GM18868 (cell line): ENCODE data around the gene EFHD2.
"Not testable (repeated sequence)": the region's sequence is repeated elsewhere in the genome, so short reads cannot be mapped to it uniquely, and the experiment has no call there.

Experiments used
- ATAC-seq: cut with Tn5 transposase; IDR thresholded peaks from one replicate; pipeline ENCODE4 v1.9.1; 2021; ENCODE audit warnings: mild to moderate bottlenecking, moderate library complexity; ENCODE audit not compliant: unreplicated experiment

Gene EFHD2

GRCh38 chr1:15386164-15386749, 23.4 kb upstream of the EFHD2 start:
- no peak for ATAC-seq

GRCh38 chr1:15388201-15388880, 21.3 kb upstream of the EFHD2 start:
- no peak for ATAC-seq

GRCh38 chr1:15389828-15390227, 19.9 kb upstream of the EFHD2 start:
- not testable (repeated sequence) for ATAC-seq

GRCh38 chr1:15390667-15391066, 19.0 kb upstream of the EFHD2 start:
- ATAC-seq: no peak

GRCh38 chr1:15391366-15391765, 18.3 kb upstream of the EFHD2 start:
- no peak for ATAC-seq

- ATAC-seq: no peak
Measured at GRCh38 chr1:15393475-15394257, 16.0 kb upstream of the EFHD2 start.

- ATAC-seq: no peak
Measured at GRCh38 chr1:15394258-15394690, 15.4 kb upstream of the EFHD2 start.

GRCh38 chr1:15397236-15397635, 12.5 kb upstream of the EFHD2 start:
- no peak for ATAC-seq

- ATAC-seq: no peak
Measured at GRCh38 chr1:15399710-15400109, 10.0 kb upstream of the EFHD2 start.

GRCh38 chr1:15400627-15401026, 9.1 kb upstream of the EFHD2 start:
- ATAC-seq: no peak

GRCh38 chr1:15401391-15402055, 8.2 kb upstream of the EFHD2 start:
- ATAC-seq: no peak

GRCh38 chr1:15402809-15403450, 6.8 kb upstream of the EFHD2 start:
- no peak for ATAC-seq

- no peak for ATAC-seq
Measured at GRCh38 chr1:15403962-15404580, 5.6 kb upstream of the EFHD2 start.

GRCh38 chr1:15405106-15405850, 4.4 kb upstream of the EFHD2 start:
- ATAC-seq: no peak

- no peak for ATAC-seq
Measured at GRCh38 chr1:15406614-15407559, 2.8 kb upstream of the EFHD2 start.

GRCh38 chr1:15407580-15407979, 2.1 kb upstream of the EFHD2 start:
- no peak for ATAC-seq

- no peak for ATAC-seq
Measured at GRCh38 chr1:15408890-15409387, 749 bp upstream of the EFHD2 start.

GRCh38 chr1:15410223-15410883, 665 bp downstream of the EFHD2 start:
- ATAC-seq: no peak
